DND-41 (cell line): ENCODE data around the gene NEK9.

ENCODE experiments used
- ATAC-seq: fragments of 200-7000 bp; cut with Tn5 transposase; 3 replicates; pipeline ENCODE4 v1.9.1; 2021; ENCODE audit warnings: low read depth; ENCODE audit not compliant: insufficient read depth
- DNase-seq: peaks from one replicate; pipeline ENCODE4 v3.0.0-alpha.2; 2020
- H2AFZ ChIP-seq: 2 replicates; pipeline ENCODE4 v1.6.0; 2012; ENCODE audit warnings: low read depth, low read length
- H3K27ac ChIP-seq: 2 replicates; pipeline ENCODE4 v1.5.1; 2012; ENCODE audit warnings: low read length, inconsistent platforms
- H3K27me3 ChIP-seq: fragments of 200-600 bp; sonication (generic); 2 replicates; pipeline ENCODE4 v1.6.0; 2012; ENCODE audit warnings: low read length, mild to moderate bottlenecking, inconsistent platforms; ENCODE audit not compliant: insufficient read depth, poor library complexity
- H3K36me3 ChIP-seq: 2 replicates; pipeline ENCODE4 v1.5.1; 2012; ENCODE audit warnings: low read length, inconsistent platforms; ENCODE audit not compliant: insufficient read depth
- H3K4me1 ChIP-seq: 2 replicates; pipeline ENCODE4 v1.5.1; 2012; ENCODE audit warnings: mild to moderate bottlenecking, low read length; ENCODE audit not compliant: insufficient read depth
- H3K4me2 ChIP-seq: 2 replicates; pipeline ENCODE4 v1.6.0; 2012; ENCODE audit warnings: mild to moderate bottlenecking, moderate library complexity, low read length, inconsistent platforms; ENCODE audit not compliant: insufficient read depth
- H3K4me3 ChIP-seq, 2 experiments: fragments of 200-600 bp in 1 of 2; shearing (Covaris generic) in 1 of 2; 2 replicates each; pipeline ENCODE4 v1.5.1; 2012 to 2016; ENCODE audit warnings: inconsistent platforms in 2 of 2, low read length in 2 of 2, mild to moderate bottlenecking in 2 of 2, low read depth in 1 of 2, moderate library complexity in 1 of 2
- H3K79me2 ChIP-seq: 2 replicates; pipeline ENCODE4 v1.6.0; 2012; ENCODE audit warnings: low read length, inconsistent platforms; ENCODE audit not compliant: insufficient read depth
- H3K9ac ChIP-seq: 2 replicates; pipeline ENCODE4 v1.6.0; 2012; ENCODE audit warnings: low read depth, mild to moderate bottlenecking, inconsistent platforms, low read length, moderate library complexity
- H3K9me3 ChIP-seq: 2 replicates; pipeline ENCODE4 v1.5.1; 2012; ENCODE audit warnings: low read length, moderate library complexity, mild to moderate bottlenecking, inconsistent platforms; ENCODE audit not compliant: insufficient read depth, severe bottlenecking
- H4K20me1 ChIP-seq: 2 replicates; pipeline ENCODE4 v1.6.0; 2012; ENCODE audit warnings: low read length; ENCODE audit not compliant: insufficient read depth
- EZH2 ChIP-seq: IDR thresholded peaks from 3 replicates; pipeline ENCODE4 v1.6.1; 2012; ENCODE audit warnings: borderline replicate concordance, low read depth, mild to moderate bottlenecking, moderate library complexity, low read length, inconsistent platforms; ENCODE audit not compliant: severe bottlenecking
- TF ChIP-seq, protein P1 (sequence below): IDR thresholded peaks from 2 replicates; pipeline ENCODE4 v1.5.1; 2012; ENCODE audit warnings: borderline replicate concordance, low read length, moderate library complexity, mild to moderate bottlenecking; ENCODE audit not compliant: poor library complexity, severe bottlenecking; ENCODE audit errors: extremely low read depth

The NEK9 gene

DNA sequence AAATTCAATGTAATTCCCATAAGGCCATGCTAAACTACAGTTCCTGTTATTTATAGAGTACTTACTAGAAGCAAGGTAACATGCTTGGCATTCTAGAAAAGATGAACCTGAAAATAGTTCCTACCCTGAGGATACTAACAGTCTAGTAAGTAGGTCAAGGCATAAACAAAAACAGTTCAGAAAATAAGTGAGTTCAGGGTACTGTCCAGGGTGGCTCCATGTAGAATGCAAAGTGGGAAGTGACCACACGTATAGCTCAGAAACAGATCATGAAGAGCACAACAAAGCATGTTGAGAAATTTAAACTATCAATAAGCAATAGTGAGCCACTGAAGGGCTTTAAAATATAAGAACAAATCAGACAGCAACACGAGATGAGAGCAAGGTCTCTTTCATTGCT is 47.2 kb upstream of the NEK9 start:
- peak overlapping the region; percentile 37; the same call in 1 of the 2 replicates for H3K27ac ChIP-seq
- H4K20me1 ChIP-seq, result peaks cover 52% of the 10 kb centered on the region
- peak overlapping the region; percentile 79 for H3K4me2 ChIP-seq

DNA sequence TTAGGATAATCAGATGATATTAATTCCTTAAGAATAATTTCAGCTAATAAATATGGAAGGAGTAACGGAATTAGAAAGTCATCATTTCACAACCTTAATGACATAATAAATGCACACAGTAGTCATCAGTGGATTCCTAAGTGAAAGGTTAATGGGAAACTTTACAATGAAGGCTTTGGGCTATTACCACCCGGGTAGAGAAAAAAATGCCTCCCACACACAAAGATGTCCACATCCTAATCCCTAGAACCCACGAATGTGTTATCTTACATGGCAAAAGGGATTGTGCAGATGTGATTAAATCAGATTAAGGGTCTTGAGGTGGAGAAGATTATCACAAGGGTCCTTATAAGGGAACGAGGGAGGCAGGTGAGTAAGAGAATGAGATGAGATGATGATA is 43.9 kb upstream of the NEK9 start:
- Histone ChIP-seq H3K9me3 (no peaks in the 10 kb centered on the region), H4K20me1 (peaks cover 80% of the 10 kb centered on the region), H3K36me3 (no peaks in the 10 kb centered on the region; the same call in 1 of the 2 replicates), H3K4me3 (no peak overlapping the region), H3K79me2 (peaks cover 99% of the 10 kb centered on the region), H3K4me2 (no peak overlapping the region), H3K9ac (no peak overlapping the region), H3K27me3 (no peaks in the 10 kb centered on the region), H2AFZ (no peak overlapping the region), H3K4me1 (peaks cover 30% of the 10 kb centered on the region), H3K27ac (no peak overlapping the region)
- DNase-seq (no peak), ATAC-seq (no peak)
- TF ChIP-seq, protein P1, sequence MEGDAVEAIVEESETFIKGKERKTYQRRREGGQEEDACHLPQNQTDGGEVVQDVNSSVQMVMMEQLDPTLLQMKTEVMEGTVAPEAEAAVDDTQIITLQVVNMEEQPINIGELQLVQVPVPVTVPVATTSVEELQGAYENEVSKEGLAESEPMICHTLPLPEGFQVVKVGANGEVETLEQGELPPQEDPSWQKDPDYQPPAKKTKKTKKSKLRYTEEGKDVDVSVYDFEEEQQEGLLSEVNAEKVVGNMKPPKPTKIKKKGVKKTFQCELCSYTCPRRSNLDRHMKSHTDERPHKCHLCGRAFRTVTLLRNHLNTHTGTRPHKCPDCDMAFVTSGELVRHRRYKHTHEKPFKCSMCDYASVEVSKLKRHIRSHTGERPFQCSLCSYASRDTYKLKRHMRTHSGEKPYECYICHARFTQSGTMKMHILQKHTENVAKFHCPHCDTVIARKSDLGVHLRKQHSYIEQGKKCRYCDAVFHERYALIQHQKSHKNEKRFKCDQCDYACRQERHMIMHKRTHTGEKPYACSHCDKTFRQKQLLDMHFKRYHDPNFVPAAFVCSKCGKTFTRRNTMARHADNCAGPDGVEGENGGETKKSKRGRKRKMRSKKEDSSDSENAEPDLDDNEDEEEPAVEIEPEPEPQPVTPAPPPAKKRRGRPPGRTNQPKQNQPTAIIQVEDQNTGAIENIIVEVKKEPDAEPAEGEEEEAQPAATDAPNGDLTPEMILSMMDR, result no peak
- no peak for TF ChIP-seq EZH2

More for the DNA sequence above, 47.2 kb upstream of the NEK9 start:
- Histone ChIP-seq H3K36me3 (no peaks in the 10 kb centered on the region; the same call in 1 of the 2 replicates), H3K9ac (no peak overlapping the region), H3K9me3 (no peaks in the 10 kb centered on the region), H3K27me3 (peaks cover 2% of the 10 kb centered on the region), H3K79me2 (peaks cover 73% of the 10 kb centered on the region), H2AFZ (no peak overlapping the region), H3K4me3 (0 out of 4 replicates have a peak overlapping the region, but pooled peaks of 1 of the 2 experiments have one; percentile 13), H3K4me1 (peaks cover 37% of the 10 kb centered on the region)
- TF ChIP-seq EZH2, result no peak
- TF ChIP-seq, protein P1, result no peak
- ATAC-seq (no peak), DNase-seq (no peak)

- Histone ChIP-seq H3K4me1 (peaks cover 14% of the 10 kb centered on the region), H3K36me3 (no peaks in the 10 kb centered on the region), H3K79me2 (peaks cover 97% of the 10 kb centered on the region), H3K4me2 (no peak overlapping the region), H3K27ac (no peak overlapping the region), H3K9me3 (no peaks in the 10 kb centered on the region), H4K20me1 (peaks cover 78% of the 10 kb centered on the region), H3K27me3 (no peaks in the 10 kb centered on the region), H3K9ac (no peak overlapping the region), H2AFZ (no peak overlapping the region), H3K4me3 (no peak overlapping the region)
- DNase-seq (no peak), ATAC-seq (no peak)
- no peak for TF ChIP-seq EZH2
- TF ChIP-seq, protein P1, result no peak
Observed at GRCh38 chr14:75168586-75169335, 41.9 kb upstream of the NEK9 start.
